ENCODE measurements around the gene DAB2IP.

DAB2IP gene

DNA sequence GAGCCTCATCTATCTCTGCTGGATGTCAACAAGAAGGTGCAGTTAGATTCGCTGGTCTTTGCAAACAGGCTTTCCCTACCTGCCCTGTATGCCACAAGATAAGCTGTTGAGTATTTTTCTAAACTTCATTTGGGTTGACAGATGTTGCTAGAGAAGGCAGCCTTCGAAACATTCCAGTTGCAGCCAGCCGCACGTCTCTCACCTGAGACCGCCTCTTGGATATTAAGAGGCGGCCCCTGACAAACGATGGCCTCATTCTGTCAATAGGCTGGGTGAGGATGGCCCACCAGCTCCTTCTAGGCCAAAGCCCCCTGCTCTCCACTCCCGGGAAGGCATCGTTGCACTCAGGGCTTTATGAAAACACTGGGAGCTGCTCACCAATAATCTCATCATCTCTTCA lies 181.6 kb downstream of the DAB2IP start:
- DNase-seq (ENCODE audit: low read depth in 1 of 2, low spot score in 1 of 2): no peak

Measured in stimulated activated CD4-positive, alpha-beta T cell treated with anti-CD3 and anti-CD28 coated beads, Interleukin-15, amount 100 ng/mL, for 1 hour (primary cell).